Trophoblast cell (in vitro differentiated cells and primary cell): ENCODE measurements around the gene RPL13A.

Source experiments
- DNase-seq, 2 donors: peaks; one replicate each; pipeline ENCODE4 v3.0.0-alpha.2; 2016
- H2AFZ ChIP-seq: 2 replicates; pipeline ENCODE4 v1.6.1; 2013; ENCODE audit warnings: low read length, moderate library complexity, mild to moderate bottlenecking; ENCODE audit not compliant: insufficient read depth, poor library complexity
- H2AK5ac ChIP-seq: 2 replicates; pipeline ENCODE4 v1.6.1; 2013; ENCODE audit warnings: mild to moderate bottlenecking, low read length
- H2BK120ac ChIP-seq: 2 replicates; pipeline ENCODE4 v1.6.1; 2013; ENCODE audit warnings: low read length, mild to moderate bottlenecking, moderate library complexity; ENCODE audit not compliant: insufficient read depth, poor library complexity
- H2BK12ac ChIP-seq: 2 replicates; pipeline ENCODE4 v1.6.1; 2013; ENCODE audit warnings: mild to moderate bottlenecking, low read length, moderate library complexity
- H2BK5ac ChIP-seq: 2 replicates; pipeline ENCODE4 v1.6.1; 2013; ENCODE audit warnings: low read length, low read depth, moderate library complexity, mild to moderate bottlenecking; ENCODE audit not compliant: poor library complexity
- H3K14ac ChIP-seq: 2 replicates; pipeline ENCODE4 v1.6.1; 2013; ENCODE audit warnings: mild to moderate bottlenecking, low read length
- H3K18ac ChIP-seq: 2 replicates; pipeline ENCODE4 v1.6.1; 2013; ENCODE audit warnings: mild to moderate bottlenecking, low read length
- H3K23ac ChIP-seq: 2 replicates; pipeline ENCODE4 v1.6.1; 2013; ENCODE audit warnings: low read length
- H3K27ac ChIP-seq: 2 replicates; pipeline ENCODE4 v1.5.1; 2013; ENCODE audit warnings: low read depth, mild to moderate bottlenecking, inconsistent platforms, low read length, moderate library complexity
- H3K27me3 ChIP-seq: 2 replicates; pipeline ENCODE4 v1.6.1; 2013; ENCODE audit warnings: inconsistent platforms, mild to moderate bottlenecking, low read length, moderate library complexity; ENCODE audit not compliant: insufficient read depth
- H3K36me3 ChIP-seq, 2 experiments: 1 replicate in 1 of 2; 2 replicates in 1 of 2; pipeline ENCODE4 v1.6.1; 2013; ENCODE audit warnings: low read length in 2 of 2, mild to moderate bottlenecking in 2 of 2, moderate library complexity in 1 of 2; ENCODE audit not compliant: insufficient read depth in 2 of 2, control insufficient read depth in 1 of 2
- H3K4ac ChIP-seq: 2 replicates; pipeline ENCODE4 v1.6.1; 2013; ENCODE audit warnings: low read depth, mild to moderate bottlenecking, low read length, moderate library complexity
- H3K4me1 ChIP-seq, 2 experiments: 1 replicate in 1 of 2; 2 replicates in 1 of 2; pipeline ENCODE4 v1.6.1; 2013; ENCODE audit warnings: low read length in 2 of 2, mild to moderate bottlenecking in 2 of 2, moderate library complexity in 1 of 2; ENCODE audit not compliant: insufficient read depth in 2 of 2, control insufficient read depth in 1 of 2
- H3K4me2 ChIP-seq: 2 replicates; pipeline ENCODE4 v1.6.1; 2013; ENCODE audit warnings: inconsistent platforms, mild to moderate bottlenecking, low read length, moderate library complexity
- H3K4me3 ChIP-seq: 2 replicates; pipeline ENCODE4 v1.5.1; 2013; ENCODE audit warnings: mild to moderate bottlenecking, low read depth, low read length, inconsistent platforms
- H3K79me1 ChIP-seq: one replicate; pipeline ENCODE4 v1.6.1; 2013; ENCODE audit warnings: low read length
- H3K79me2 ChIP-seq: 2 replicates; pipeline ENCODE4 v1.6.1; 2013; ENCODE audit warnings: low read length, mild to moderate bottlenecking; ENCODE audit not compliant: control insufficient read depth, insufficient read depth, poor library complexity
- H3K9ac ChIP-seq: 2 replicates; pipeline ENCODE4 v1.6.1; 2013; ENCODE audit warnings: mild to moderate bottlenecking, low read length
- H3K9me3 ChIP-seq: 2 replicates; pipeline ENCODE4 v1.6.1; 2013; ENCODE audit warnings: low read depth, mild to moderate bottlenecking, control low read depth, inconsistent platforms, low read length; ENCODE audit not compliant: insufficient read depth
- H4K12ac ChIP-seq: 2 replicates; pipeline ENCODE4 v1.6.1; 2013; ENCODE audit warnings: low read depth, mild to moderate bottlenecking, low read length, moderate library complexity
- H4K8ac ChIP-seq: 2 replicates; pipeline ENCODE4 v1.6.1; 2013; ENCODE audit warnings: low read depth, mild to moderate bottlenecking, low read length, moderate library complexity
- H4K91ac ChIP-seq: one replicate; pipeline ENCODE4 v1.6.1; 2013; ENCODE audit warnings: low read depth, mild to moderate bottlenecking, low read length, moderate library complexity
- WGBS: extraction: QIAGEN DNeasy Blood & Tissue Kit; methylation state at CpG from one replicate; pipeline ENCODE4 v1.1.7; 2013; ENCODE audit warnings: missing lambda C conversion rate; ENCODE audit not compliant: insufficient read length, insufficient coverage; ENCODE audit errors: extremely low coverage; 5-methylcytosine and 5-hydroxymethylcytosine counted together

RPL13A gene

DNA sequence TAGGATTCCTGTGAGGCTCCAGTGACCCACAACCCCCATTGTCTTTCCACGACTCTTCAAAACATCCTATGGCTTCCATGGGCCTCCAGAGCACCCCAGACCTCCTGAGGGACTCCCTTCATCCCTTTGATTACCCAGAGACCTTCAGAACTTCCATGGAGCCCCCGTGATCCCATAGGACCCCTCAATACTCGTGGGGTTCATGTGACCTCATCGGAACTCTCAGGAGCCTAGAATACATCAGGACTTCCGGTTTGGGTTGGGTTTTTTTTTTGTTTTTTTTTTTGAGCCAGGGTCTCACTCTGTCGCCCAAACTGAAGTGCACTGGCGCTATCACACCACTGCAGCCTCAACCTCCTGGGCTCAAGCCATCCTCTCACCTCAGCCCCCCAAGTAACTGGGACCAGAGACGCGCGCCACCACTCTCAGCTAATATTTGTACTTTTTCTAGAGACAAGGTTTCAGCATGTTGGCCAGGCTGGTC, 33.6 kb upstream of the RPL13A start:
- Histone ChIP-seq H3K9ac (peak overlapping the region; percentile 73), H3K4me2 (peak overlapping the region; percentile 60), H2BK5ac (peak overlapping the region; percentile 49), H3K27me3 (no peaks in the 10 kb centered on the region), H2AFZ (peak overlapping the region; percentile 58), H3K36me3 (peaks cover 6 to 12% of the 10 kb centered on the region in 2 experiments), H4K12ac (peak overlapping the region; percentile 88), H3K79me1 (peaks cover 11% of the 10 kb centered on the region), H3K14ac (peak overlapping the region; percentile 85), H3K27ac (peak overlapping the region; percentile 97), H3K9me3 (no peaks in the 10 kb centered on the region), H2AK5ac (peak overlapping the region; percentile 78), H3K4me3 (peak overlapping the region; percentile 73), H3K18ac (peak overlapping the region; percentile 70), H4K8ac (peak overlapping the region; percentile 95), H4K91ac (peak overlapping the region; percentile 97), H3K79me2 (peaks cover 9% of the 10 kb centered on the region), H2BK12ac (no peak overlapping the region), H3K4me1 (peaks cover 0 to 8% of the 10 kb centered on the region in 2 experiments), H3K23ac (no peak overlapping the region), H3K4ac (peak overlapping the region; percentile 90), H2BK120ac (peak overlapping the region; percentile 39)
- no peak for DNase-seq
- WGBS, result no CpG with 5 or more reads among the region's 10 CpGs

DNA sequence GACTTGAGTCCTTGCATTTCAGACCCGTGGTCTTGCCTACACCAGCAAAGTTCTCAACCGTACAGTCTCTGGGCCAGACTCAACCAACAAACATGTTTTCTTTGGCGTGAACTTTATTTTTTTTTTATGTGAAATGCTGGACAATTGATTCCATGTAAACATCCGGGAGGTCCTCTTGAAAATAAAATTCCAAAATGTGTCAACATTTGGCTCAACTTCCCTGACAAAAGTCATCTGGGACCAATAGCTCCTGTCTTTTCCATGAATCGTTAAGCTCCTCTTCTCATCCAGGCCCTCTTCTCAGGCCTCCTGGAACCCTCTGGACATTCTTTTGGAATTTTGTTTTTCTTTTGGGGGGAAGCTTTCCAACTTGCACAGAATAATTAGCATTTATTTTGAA, 31.6 kb upstream of the RPL13A start:
- H2AK5ac ChIP-seq, result no peak overlapping the region
- DNase-seq, result no peak
- no peak overlapping the region for H3K4ac ChIP-seq
- H4K91ac ChIP-seq, result no peak overlapping the region
- H4K12ac ChIP-seq, result no peak overlapping the region
- no peak overlapping the region for H2BK120ac ChIP-seq
- no peak overlapping the region for H3K9ac ChIP-seq
- no CpG with 5 or more reads among the region's 5 CpGs for WGBS
- H3K9me3 ChIP-seq, result no peaks in the 10 kb centered on the region
- H4K8ac ChIP-seq, result no peak overlapping the region
- H3K36me3 ChIP-seq, result peaks cover 3 to 7% of the 10 kb centered on the region in 2 experiments
- H3K4me3 ChIP-seq, result no peak overlapping the region
- H3K27me3 ChIP-seq, result no peaks in the 10 kb centered on the region
- peaks cover 11% of the 10 kb centered on the region for H3K79me1 ChIP-seq
- H3K18ac ChIP-seq, result no peak overlapping the region
- H3K4me2 ChIP-seq, result no peak overlapping the region
- H3K79me2 ChIP-seq, result peaks cover 9% of the 10 kb centered on the region
- H2AFZ ChIP-seq, result no peak overlapping the region
- H2BK5ac ChIP-seq, result no peak overlapping the region
- no peak overlapping the region for H3K27ac ChIP-seq
- no peak overlapping the region for H2BK12ac ChIP-seq
- no peak overlapping the region for H3K23ac ChIP-seq
- H3K14ac ChIP-seq, result no peak overlapping the region
- H3K4me1 ChIP-seq, result peaks cover 0 to 9% of the 10 kb centered on the region in 2 experiments

DNA sequence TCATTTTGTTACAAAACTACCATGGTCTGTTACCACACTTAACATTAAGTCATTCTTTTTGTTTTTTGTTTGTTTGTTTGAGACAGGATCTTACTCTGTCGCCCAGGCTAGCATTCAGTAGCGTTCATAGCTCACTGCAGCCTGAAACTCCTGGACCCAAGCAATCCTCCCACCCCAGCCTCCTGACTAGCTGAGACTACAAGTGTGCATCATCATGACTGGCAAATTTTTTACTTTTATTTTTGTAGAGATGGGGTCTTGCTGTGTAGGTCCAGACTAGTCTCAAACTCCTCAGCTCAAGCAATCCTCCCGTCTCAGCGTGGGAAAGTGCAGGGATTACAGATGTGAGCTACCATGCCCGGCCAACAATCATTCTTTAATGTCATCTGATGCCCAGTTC, 31.1 kb upstream of the RPL13A start:
- peaks cover 3 to 8% of the 10 kb centered on the region in 2 experiments for H3K36me3 ChIP-seq
- peaks cover 9% of the 10 kb centered on the region for H3K79me1 ChIP-seq
- H3K4me1 ChIP-seq, result peaks cover 0 to 9% of the 10 kb centered on the region in 2 experiments
- H3K4me3 ChIP-seq, result no peak overlapping the region
- H2BK120ac ChIP-seq, result no peak overlapping the region
- no peaks in the 10 kb centered on the region for H3K27me3 ChIP-seq
- H3K79me2 ChIP-seq, result peaks cover 7% of the 10 kb centered on the region
- no peaks in the 10 kb centered on the region for H3K9me3 ChIP-seq
- no peak overlapping the region for H4K91ac ChIP-seq
- H2BK5ac ChIP-seq, result no peak overlapping the region
- no peak overlapping the region for H3K23ac ChIP-seq
- no peak overlapping the region for H4K8ac ChIP-seq
- H3K4me2 ChIP-seq, result no peak overlapping the region
- H3K9ac ChIP-seq, result no peak overlapping the region
- no peak overlapping the region for H3K27ac ChIP-seq
- H4K12ac ChIP-seq, result no peak overlapping the region
- H2AK5ac ChIP-seq, result no peak overlapping the region
- WGBS, result no CpG with 5 or more reads among the region's 5 CpGs
- H2AFZ ChIP-seq, result no peak overlapping the region
- H3K18ac ChIP-seq, result no peak overlapping the region
- H3K14ac ChIP-seq, result no peak overlapping the region
- DNase-seq, result no peak
- no peak overlapping the region for H2BK12ac ChIP-seq
- H3K4ac ChIP-seq, result no peak overlapping the region

DNA sequence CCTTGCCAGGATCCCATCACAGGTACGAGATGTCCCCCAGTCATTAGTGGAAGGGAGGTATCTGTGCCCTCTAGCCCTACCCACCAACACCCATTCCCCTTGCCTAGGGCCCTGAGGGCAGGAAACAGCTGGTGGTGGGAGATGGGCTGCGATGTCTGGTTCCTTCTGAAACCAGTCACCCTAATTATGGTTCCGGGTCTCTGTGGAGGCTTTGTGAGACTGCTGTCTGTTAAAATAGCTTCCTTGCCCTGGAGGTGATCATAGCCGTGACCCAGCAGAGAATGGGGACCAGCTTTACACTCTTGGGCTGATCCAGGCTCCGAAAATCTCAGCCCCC, 28.9 kb upstream of the RPL13A start:
- H3K4me3 ChIP-seq, result no peak overlapping the region
- no peak overlapping the region for H3K18ac ChIP-seq
- no peak overlapping the region for H4K91ac ChIP-seq
- H3K4me1 ChIP-seq, result peaks cover 0 to 9% of the 10 kb centered on the region in 2 experiments
- H3K36me3 ChIP-seq, result peaks cover 6 to 13% of the 10 kb centered on the region in 2 experiments
- H4K12ac ChIP-seq, result no peak overlapping the region
- H3K9me3 ChIP-seq, result no peaks in the 10 kb centered on the region
- no peak overlapping the region for H2BK5ac ChIP-seq
- H3K4ac ChIP-seq, result no peak overlapping the region
- H3K79me1 ChIP-seq, result peaks cover 3% of the 10 kb centered on the region
- no peaks in the 10 kb centered on the region for H3K27me3 ChIP-seq
- no peak overlapping the region for H2BK120ac ChIP-seq
- no peak overlapping the region for H3K9ac ChIP-seq
- no peak overlapping the region for H2AFZ ChIP-seq
- DNase-seq, result no peak
- no peak overlapping the region for H3K4me2 ChIP-seq
- H3K23ac ChIP-seq, result no peak overlapping the region
- no peak overlapping the region for H4K8ac ChIP-seq
- no peak overlapping the region for H2BK12ac ChIP-seq
- no peak overlapping the region for H2AK5ac ChIP-seq
- no peak overlapping the region for H3K27ac ChIP-seq
- H3K79me2 ChIP-seq, result peaks cover 2% of the 10 kb centered on the region
- H3K14ac ChIP-seq, result no peak overlapping the region
- WGBS, result no CpG with 5 or more reads among the region's 5 CpGs
